Activated T-helper 1 cell treated with anti-CD3 and anti-CD28 coated beads, Interleukin-12 subunit alpha, Interleukin-12 subunit beta, Interleukin-2, Interleukin-4 antibody, amounts not matched to agents 30 ng/mL and 10 ng/mL and 1 ng/mL, durations not matched to agents 14 hours and 24 hours and 36 hours (primary cell): Measurements from ENCODE around the gene BAIAP3. TPM values are rescaled to one million over a fixed set of nuclear protein-coding genes. Genes with fewer than 3 reads are reported as not detected.
A peak's percentile ranks its signal among the peaks of the same experiment; 100 is the strongest.
"Not testable (repeated sequence)": the region's sequence is repeated elsewhere in the genome, so short reads cannot be mapped to it uniquely, and the experiment has no call there.

Source experiments
- DNase-seq: peaks from one replicate; pipeline ENCODE4 v3.0.0; 2021; ENCODE audit warnings: low spot score
- H3K27ac Mint-ChIP-seq: one replicate; pipeline ENCODE4 v1.8.0; 2021; ENCODE audit warnings: mild to moderate bottlenecking, mixed read lengths
- H3K27me3 Mint-ChIP-seq: one replicate; pipeline ENCODE4 v1.8.0; 2022; ENCODE audit warnings: mild to moderate bottlenecking, moderate library complexity, mixed read lengths; ENCODE audit not compliant: insufficient read depth
- H3K36me3 Mint-ChIP-seq: one replicate; pipeline ENCODE4 v1.8.0; 2021; ENCODE audit warnings: low read depth, mixed read lengths
- H3K4me1 Mint-ChIP-seq: one replicate; pipeline ENCODE4 v1.8.0; 2021; ENCODE audit warnings: low read depth, mixed read lengths
- H3K4me3 Mint-ChIP-seq: one replicate; pipeline ENCODE4 v1.8.0; 2021; ENCODE audit warnings: mild to moderate bottlenecking, moderate library complexity, mixed read lengths
- H3K9me3 Mint-ChIP-seq: one replicate; pipeline ENCODE4 v1.8.0; 2021; ENCODE audit warnings: mixed read lengths
- intact Hi-C: fragments of 100-400 bp; cut with micrococcal nuclease; formaldehyde crosslinking; loops from one replicate; pipeline ENCODE4 v1.15.1; 2024
- total RNA-seq: library from RNA; stranded (reverse); gene quantifications from 2 replicates; pipeline ENCODE4 v1.2.3, GENCODE V29; 2022

The BAIAP3 gene
- total RNA-seq, 1 donor from 2014 or later = 0.18 TPM

- H3K4me3 Mint-ChIP-seq, H3K36me3 Mint-ChIP-seq, H3K27ac Mint-ChIP-seq, H3K9me3 Mint-ChIP-seq, intact Hi-C loops, H3K4me1 Mint-ChIP-seq, DNase-seq: not testable (repeated sequence)
- peaks cover 26% of the 10 kb centered on the region for H3K27me3 Mint-ChIP-seq
These were observed 40.6 kb upstream of the BAIAP3 start for GRCh38 chr16:1292808-1293207.

- DNase-seq = no peak
- Mint-ChIP-seq H3K27ac (no peak overlapping the region), H3K9me3 (no peaks in the 10 kb centered on the region), H3K4me3 (no peak overlapping the region), H3K27me3 (peaks cover 26% of the 10 kb centered on the region), H3K36me3 (no peaks in the 10 kb centered on the region), H3K4me1 (peaks cover 7% of the 10 kb centered on the region)
- intact Hi-C loops = no loop called here
These were observed 39.4 kb upstream of the BAIAP3 start for GRCh38 chr16:1293921-1294656.

GRCh38 chr16:1295465-1295864 lies 38.0 kb upstream of the BAIAP3 start:
- intact Hi-C loops = no loop called here
- Mint-ChIP-seq H3K36me3 (no peaks in the 10 kb centered on the region), H3K4me3 (no peak overlapping the region), H3K27ac (no peak overlapping the region), H3K4me1 (peaks cover 7% of the 10 kb centered on the region), H3K9me3 (no peaks in the 10 kb centered on the region), H3K27me3 (peaks cover 20% of the 10 kb centered on the region)
- DNase-seq = no peak

- H3K27ac Mint-ChIP-seq, DNase-seq, H3K4me3 Mint-ChIP-seq, H3K36me3 Mint-ChIP-seq, H3K9me3 Mint-ChIP-seq, intact Hi-C loops: not testable (repeated sequence)
- Mint-ChIP-seq H3K27me3 (peaks cover 15% of the 10 kb centered on the region), H3K4me1 (peaks cover 11% of the 10 kb centered on the region)
These were observed 36.8 kb upstream of the BAIAP3 start for GRCh38 chr16:1296688-1297017.

- no peak overlapping the region for H3K27ac Mint-ChIP-seq
- no peak for DNase-seq
- no peak overlapping the region for H3K4me3 Mint-ChIP-seq
- intact Hi-C loops = no loop called here
- H3K9me3 Mint-ChIP-seq = no peaks in the 10 kb centered on the region
- H3K4me1 Mint-ChIP-seq = peaks cover 15% of the 10 kb centered on the region
- no peaks in the 10 kb centered on the region for H3K36me3 Mint-ChIP-seq
- H3K27me3 Mint-ChIP-seq = peaks cover 12% of the 10 kb centered on the region
These were observed 36.3 kb upstream of the BAIAP3 start for GRCh38 chr16:1297018-1297696.

- Mint-ChIP-seq H3K27ac (no peak overlapping the region), H3K36me3 (no peaks in the 10 kb centered on the region), H3K27me3 (peaks cover 10% of the 10 kb centered on the region), H3K9me3 (no peaks in the 10 kb centered on the region), H3K4me3 (no peak overlapping the region), H3K4me1 (peaks cover 15% of the 10 kb centered on the region)
- no peak for DNase-seq
- intact Hi-C loops = no loop called here
These were observed 35.0 kb upstream of the BAIAP3 start for GRCh38 chr16:1298406-1298805.

- no peak for DNase-seq
- peaks cover 21% of the 10 kb centered on the region for H3K4me1 Mint-ChIP-seq
- H3K36me3 Mint-ChIP-seq = no peaks in the 10 kb centered on the region
- intact Hi-C loops = no loop called here
- H3K27ac Mint-ChIP-seq = no peak overlapping the region
- no peak overlapping the region for H3K4me3 Mint-ChIP-seq
- H3K9me3 Mint-ChIP-seq = no peaks in the 10 kb centered on the region
- H3K27me3 Mint-ChIP-seq = peaks cover 8% of the 10 kb centered on the region
These were observed 34.2 kb upstream of the BAIAP3 start for GRCh38 chr16:1299012-1299867.

- intact Hi-C loops = loop anchor here (10.0 kb wide), 1 partner anchor 235 kb away; the partner anchor contains the start of gene TMEM204
- H3K4me1 Mint-ChIP-seq = peaks cover 22% of the 10 kb centered on the region
- no peak for DNase-seq
These were observed 33.6 kb upstream of the BAIAP3 start for GRCh38 chr16:1299868-1300203.

GRCh38 chr16:1300664-1301476 lies 32.6 kb upstream of the BAIAP3 start:
- DNase-seq = peak; percentile 73
- intact Hi-C loops = loop anchor here (10.0 kb wide), 1 partner anchor 234 kb away; the partner anchor contains the start of gene TMEM204
- no peaks in the 10 kb centered on the region for H3K9me3 Mint-ChIP-seq
- H3K27ac Mint-ChIP-seq = no peak overlapping the region
- H3K4me1 Mint-ChIP-seq = peaks cover 22% of the 10 kb centered on the region
- no peaks in the 10 kb centered on the region for H3K36me3 Mint-ChIP-seq
- H3K27me3 Mint-ChIP-seq = peaks cover 3% of the 10 kb centered on the region
- H3K4me3 Mint-ChIP-seq = no peak overlapping the region

More at GRCh38 chr16:1299868-1300203, 33.6 kb upstream of the BAIAP3 start:
- H3K27ac Mint-ChIP-seq = no peak overlapping the region
- peaks cover 5% of the 10 kb centered on the region for H3K27me3 Mint-ChIP-seq
- no peaks in the 10 kb centered on the region for H3K36me3 Mint-ChIP-seq
- no peaks in the 10 kb centered on the region for H3K9me3 Mint-ChIP-seq
- H3K4me3 Mint-ChIP-seq = no peak overlapping the region

GRCh38 chr16:1301562-1301961 lies 31.9 kb upstream of the BAIAP3 start:
- Mint-ChIP-seq H3K27me3 (peaks cover 3% of the 10 kb centered on the region), H3K36me3 (no peaks in the 10 kb centered on the region), H3K4me3 (peak overlapping the region; percentile 5), H3K27ac (no peak overlapping the region), H3K4me1 (peaks cover 22% of the 10 kb centered on the region), H3K9me3 (no peaks in the 10 kb centered on the region)
- intact Hi-C loops = loop anchor here (10.0 kb wide), 1 partner anchor 233 kb away; the partner anchor contains the start of gene TMEM204
- DNase-seq = no peak

GRCh38 chr16:1305823-1306222 lies 27.6 kb upstream of the BAIAP3 start:
- Mint-ChIP-seq H3K27ac (no peak overlapping the region), H3K4me3 (no peak overlapping the region), H3K36me3 (peaks cover 7% of the 10 kb centered on the region), H3K4me1 (peaks cover 29% of the 10 kb centered on the region), H3K9me3 (no peaks in the 10 kb centered on the region), H3K27me3 (peaks cover 2% of the 10 kb centered on the region)
- intact Hi-C loops = loop anchor here (10.0 kb wide), 1 partner anchor 229 kb away; the partner anchor contains the start of gene TMEM204
- DNase-seq = no peak

GRCh38 chr16:1306334-1306733 lies 27.1 kb upstream of the BAIAP3 start:
- Mint-ChIP-seq H3K4me1 (peaks cover 34% of the 10 kb centered on the region), H3K4me3 (peak overlapping the region; percentile 37), H3K36me3 (peaks cover 12% of the 10 kb centered on the region), H3K27me3 (peaks cover 2% of the 10 kb centered on the region), H3K27ac (peak overlapping the region; percentile 34), H3K9me3 (no peaks in the 10 kb centered on the region)
- intact Hi-C loops = loop anchor here (10.0 kb wide), 1 partner anchor 228 kb away; the partner anchor contains the start of gene TMEM204
- no peak for DNase-seq
